Measurements from ENCODE around the gene TGFBI.

TGFBI gene

DNA sequence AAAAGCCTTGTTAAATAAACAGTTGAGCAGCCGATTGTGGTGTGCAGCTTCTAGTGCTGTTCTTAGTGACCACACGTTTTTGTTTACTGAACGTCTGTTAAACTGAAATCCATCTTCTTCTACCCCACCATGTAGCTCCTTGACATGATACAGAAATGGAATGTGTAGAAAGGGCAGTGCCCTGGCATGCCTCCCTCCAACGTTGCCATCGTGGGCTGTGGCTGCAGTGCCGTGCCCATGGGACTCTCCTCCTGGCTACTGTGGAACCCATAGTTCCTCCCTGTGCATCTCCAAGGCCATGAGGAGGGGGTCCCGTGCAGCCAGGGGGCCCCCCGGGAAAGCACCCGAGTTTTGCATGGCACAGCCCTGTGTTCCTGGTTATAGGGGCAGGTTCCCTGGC, 23.3 kb upstream of the TGFBI start:
- Histone ChIP-seq H3K36me3 (ENCODE audit: insufficient read depth, low read length) (no peaks in the 10 kb centered on the region), H3K9ac (ENCODE audit: low read depth, low read length) (no peak overlapping the region), H3K4me3 (ENCODE audit: low read length) (no peak overlapping the region), H3K27me3 (ENCODE audit: insufficient read depth, low read length) (no peaks in the 10 kb centered on the region), H3K4me1 (ENCODE audit: insufficient read depth, low read length) (no peaks in the 10 kb centered on the region), H3K27ac (ENCODE audit: low read depth, low read length) (no peak overlapping the region), H3K9me3 (ENCODE audit: insufficient read depth, low read depth, low read length) (no peaks in the 10 kb centered on the region)
- WGBS = 91% methylated on average over 9 of the region's 9 CpGs

DNA sequence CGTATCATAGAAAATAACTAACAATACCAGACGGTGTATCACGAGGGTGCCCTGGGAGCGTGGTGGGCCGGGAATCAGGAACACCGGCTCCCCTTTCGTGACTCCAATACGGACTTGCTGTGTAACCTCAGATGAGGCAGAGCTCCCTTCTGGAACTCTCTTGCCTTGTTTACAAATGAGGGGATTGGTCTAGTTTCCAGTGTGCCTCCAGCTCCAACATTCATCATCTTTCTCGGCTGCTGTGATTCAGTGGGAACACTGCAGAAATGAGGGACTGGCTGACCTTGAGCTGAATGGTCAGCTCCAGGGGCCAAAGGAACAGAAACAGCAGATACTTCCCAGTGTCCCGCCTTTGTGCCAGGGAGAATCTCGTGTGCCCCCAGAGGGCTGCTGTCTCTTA, 22.6 kb upstream of the TGFBI start:
- Histone ChIP-seq H3K4me1 (ENCODE audit: insufficient read depth, low read length) (no peaks in the 10 kb centered on the region), H3K27me3 (ENCODE audit: insufficient read depth, low read length) (no peaks in the 10 kb centered on the region), H3K27ac (ENCODE audit: low read depth, low read length) (no peak overlapping the region), H3K36me3 (ENCODE audit: insufficient read depth, low read length) (no peaks in the 10 kb centered on the region), H3K9me3 (ENCODE audit: insufficient read depth, low read depth, low read length) (no peaks in the 10 kb centered on the region), H3K4me3 (ENCODE audit: low read length) (no peak overlapping the region), H3K9ac (ENCODE audit: low read depth, low read length) (no peak overlapping the region)
- WGBS = 86% methylated on average over 11 of the region's 11 CpGs

DNA sequence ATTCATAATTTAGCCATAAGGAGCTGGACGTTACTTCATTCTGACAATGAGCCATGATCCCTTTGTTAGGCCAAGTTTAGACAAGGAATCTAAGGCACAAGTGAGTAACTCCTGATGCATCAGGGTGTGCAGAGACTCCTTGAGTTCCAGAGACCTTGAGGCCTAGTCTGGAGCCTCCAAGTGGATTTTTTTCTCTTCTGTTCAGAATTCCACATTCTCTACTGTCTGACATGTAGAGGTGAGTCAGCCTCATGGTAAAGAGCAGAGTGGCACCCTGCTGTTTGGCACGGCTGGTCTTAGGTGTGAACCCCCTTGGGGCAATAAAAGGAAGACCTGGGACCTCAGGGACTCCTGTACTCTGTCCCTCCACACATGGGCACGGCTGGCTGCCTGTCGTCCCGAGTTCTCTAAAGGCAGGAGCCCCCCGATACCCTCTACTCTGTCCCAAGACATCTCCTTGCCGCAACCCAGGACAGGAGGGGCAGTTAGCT, 22.0 kb upstream of the TGFBI start:
- H3K9ac ChIP-seq (ENCODE audit: low read depth, low read length) = no peak overlapping the region
- H3K4me1 ChIP-seq (ENCODE audit: insufficient read depth, low read length) = no peaks in the 10 kb centered on the region
- H3K36me3 ChIP-seq (ENCODE audit: insufficient read depth, low read length) = no peaks in the 10 kb centered on the region
- no peaks in the 10 kb centered on the region for H3K27me3 ChIP-seq (ENCODE audit: insufficient read depth, low read length)
- H3K4me3 ChIP-seq (ENCODE audit: low read length) = no peak overlapping the region
- H3K9me3 ChIP-seq (ENCODE audit: insufficient read depth, low read depth, low read length) = no peaks in the 10 kb centered on the region
- WGBS = 81% methylated on average over 7 of the region's 7 CpGs
- H3K27ac ChIP-seq (ENCODE audit: low read depth, low read length) = no peak overlapping the region

DNA sequence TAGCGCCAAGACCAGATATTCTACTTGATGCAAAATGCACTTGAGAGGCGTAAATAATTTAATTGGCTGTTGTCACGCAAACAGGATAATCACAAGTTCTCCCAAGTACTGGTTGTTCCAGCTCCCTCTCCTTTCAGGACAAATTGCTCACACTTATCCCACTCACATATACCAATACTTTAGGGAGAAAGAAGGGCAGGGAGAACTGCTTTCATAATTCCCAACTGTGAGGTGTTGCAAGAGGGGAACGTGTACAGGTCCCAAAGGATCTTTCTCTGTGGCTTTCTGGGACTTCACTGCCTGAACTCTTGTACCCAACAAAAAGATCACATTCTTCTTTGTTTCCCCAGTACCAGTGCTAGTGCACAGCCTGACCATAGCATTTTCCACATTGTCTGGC, 21.5 kb upstream of the TGFBI start:
- WGBS = 95% methylated on average over 4 of the region's 4 CpGs
- H3K27me3 ChIP-seq (ENCODE audit: insufficient read depth, low read length) = no peaks in the 10 kb centered on the region
- no peak overlapping the region for H3K27ac ChIP-seq (ENCODE audit: low read depth, low read length)
- no peaks in the 10 kb centered on the region for H3K36me3 ChIP-seq (ENCODE audit: insufficient read depth, low read length)
- no peaks in the 10 kb centered on the region for H3K9me3 ChIP-seq (ENCODE audit: insufficient read depth, low read depth, low read length)
- H3K4me1 ChIP-seq (ENCODE audit: insufficient read depth, low read length) = no peaks in the 10 kb centered on the region
- H3K9ac ChIP-seq (ENCODE audit: low read depth, low read length) = no peak overlapping the region
- no peak overlapping the region for H3K4me3 ChIP-seq (ENCODE audit: low read length)

DNA sequence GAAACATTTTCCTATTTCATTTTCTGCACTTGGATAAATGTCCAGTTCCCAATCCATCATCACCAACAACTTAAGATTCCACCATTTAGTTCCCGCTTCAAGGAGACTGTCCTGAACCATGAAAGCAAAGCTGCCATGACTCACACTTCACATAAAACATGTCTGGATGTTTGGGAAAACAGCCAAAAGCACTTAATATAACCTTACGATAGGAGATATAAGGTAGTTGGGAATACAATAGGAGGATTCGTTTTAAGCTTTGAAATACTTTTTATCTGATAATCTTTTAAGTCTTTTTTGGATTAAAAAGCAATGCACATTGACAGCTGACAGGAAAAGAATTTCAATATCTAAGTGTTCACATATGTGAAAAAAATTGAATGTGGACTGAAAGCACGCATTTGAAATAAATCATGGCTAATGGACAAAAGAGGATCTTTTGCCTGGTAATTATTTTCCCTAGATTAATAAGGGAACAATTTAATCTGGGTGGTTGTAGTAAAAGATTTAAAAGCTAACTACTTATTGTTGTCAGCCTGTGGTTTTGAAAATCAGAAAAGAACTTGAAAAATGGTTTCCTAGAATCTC, 17.3 kb upstream of the TGFBI start:
- Histone ChIP-seq H3K27me3 (ENCODE audit: insufficient read depth, low read length) (0 out of 2 replicates have a peak, but pooled peaks cover 4% of the 10 kb centered on the region), H3K9ac (ENCODE audit: low read depth, low read length) (no peak overlapping the region), H3K9me3 (ENCODE audit: insufficient read depth, low read depth, low read length) (no peaks in the 10 kb centered on the region), H3K36me3 (ENCODE audit: insufficient read depth, low read length) (no peaks in the 10 kb centered on the region), H3K4me1 (ENCODE audit: insufficient read depth, low read length) (no peaks in the 10 kb centered on the region), H3K27ac (ENCODE audit: low read depth, low read length) (no peak overlapping the region), H3K4me3 (ENCODE audit: low read length) (no peak overlapping the region)
- WGBS = 96% methylated on average over 4 of the region's 4 CpGs

DNA sequence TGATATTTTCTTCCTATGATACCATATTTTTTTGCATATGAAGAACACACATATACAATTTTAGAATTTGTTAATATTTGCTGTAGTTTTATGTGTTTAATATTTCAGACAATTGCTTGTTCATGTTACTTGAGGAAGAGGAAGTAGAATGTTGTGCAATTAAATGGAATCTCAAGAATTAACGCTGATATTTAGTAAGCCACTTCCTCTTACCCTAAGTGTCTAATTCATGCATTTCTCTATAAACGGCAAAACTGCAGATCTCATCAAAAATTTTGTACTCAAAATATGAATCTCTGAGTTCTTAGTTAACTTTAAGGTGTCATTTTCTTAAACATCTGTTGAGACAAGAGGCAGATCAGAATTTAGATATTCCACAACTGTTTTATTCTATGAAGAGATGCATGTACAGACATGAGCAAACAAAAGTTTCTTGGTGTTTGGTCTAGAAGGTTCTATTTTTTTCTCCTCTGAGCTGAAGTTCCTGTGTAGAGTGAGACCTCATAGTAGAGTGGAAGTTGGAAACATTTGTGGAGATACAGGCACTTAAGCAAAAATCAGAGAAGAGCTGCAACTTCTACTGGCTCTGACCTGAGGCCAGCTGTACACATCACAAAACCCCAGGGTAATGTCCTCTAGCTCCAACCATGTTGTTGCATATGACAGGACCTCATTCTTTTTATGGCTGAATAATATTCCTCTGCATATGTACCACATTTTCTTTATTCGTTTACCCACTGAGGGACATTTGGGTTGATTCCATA, 16.6 kb upstream of the TGFBI start:
- H3K4me1 ChIP-seq (ENCODE audit: insufficient read depth, low read length) = no peaks in the 10 kb centered on the region
- WGBS = 93% methylated on average over 2 of the region's 3 CpGs
- H3K4me3 ChIP-seq (ENCODE audit: low read length) = no peak overlapping the region
- no peak overlapping the region for H3K27ac ChIP-seq (ENCODE audit: low read depth, low read length)
- no peaks in the 10 kb centered on the region for H3K36me3 ChIP-seq (ENCODE audit: insufficient read depth, low read length)
- no peaks in the 10 kb centered on the region for H3K9me3 ChIP-seq (ENCODE audit: insufficient read depth, low read depth, low read length)
- no peak overlapping the region for H3K9ac ChIP-seq (ENCODE audit: low read depth, low read length)
- 0 out of 2 replicates have a peak, but pooled peaks cover 4% of the 10 kb centered on the region for H3K27me3 ChIP-seq (ENCODE audit: insufficient read depth, low read length)

DNA sequence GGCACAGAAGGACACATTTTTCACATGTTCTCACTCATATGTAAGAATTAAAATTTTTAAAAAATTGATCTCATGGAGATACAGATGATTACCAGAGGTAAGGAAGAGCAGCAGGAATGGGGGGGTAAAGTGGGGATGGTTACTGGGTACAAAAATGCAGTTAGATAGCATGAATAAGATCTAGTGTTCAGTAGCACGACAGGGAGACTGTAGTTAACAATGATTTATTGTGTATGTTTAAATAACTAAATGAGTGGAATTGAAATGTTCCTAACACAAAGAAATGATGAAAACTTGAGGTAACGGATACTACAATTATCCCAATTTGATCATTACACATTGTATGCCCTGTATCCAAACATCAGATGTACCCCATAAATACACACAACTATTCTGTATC, 15.2 kb upstream of the TGFBI start:
- Histone ChIP-seq H3K27me3 (ENCODE audit: insufficient read depth, low read length) (0 out of 2 replicates have a peak, but pooled peaks cover 4% of the 10 kb centered on the region), H3K4me1 (ENCODE audit: insufficient read depth, low read length) (no peaks in the 10 kb centered on the region), H3K36me3 (ENCODE audit: insufficient read depth, low read length) (no peaks in the 10 kb centered on the region), H3K4me3 (ENCODE audit: low read length) (no peak overlapping the region), H3K9me3 (ENCODE audit: insufficient read depth, low read depth, low read length) (no peaks in the 10 kb centered on the region), H3K27ac (ENCODE audit: low read depth, low read length) (no peak overlapping the region), H3K9ac (ENCODE audit: low read depth, low read length) (no peak overlapping the region)
- WGBS = 92% methylated on average over 2 of the region's 2 CpGs

DNA sequence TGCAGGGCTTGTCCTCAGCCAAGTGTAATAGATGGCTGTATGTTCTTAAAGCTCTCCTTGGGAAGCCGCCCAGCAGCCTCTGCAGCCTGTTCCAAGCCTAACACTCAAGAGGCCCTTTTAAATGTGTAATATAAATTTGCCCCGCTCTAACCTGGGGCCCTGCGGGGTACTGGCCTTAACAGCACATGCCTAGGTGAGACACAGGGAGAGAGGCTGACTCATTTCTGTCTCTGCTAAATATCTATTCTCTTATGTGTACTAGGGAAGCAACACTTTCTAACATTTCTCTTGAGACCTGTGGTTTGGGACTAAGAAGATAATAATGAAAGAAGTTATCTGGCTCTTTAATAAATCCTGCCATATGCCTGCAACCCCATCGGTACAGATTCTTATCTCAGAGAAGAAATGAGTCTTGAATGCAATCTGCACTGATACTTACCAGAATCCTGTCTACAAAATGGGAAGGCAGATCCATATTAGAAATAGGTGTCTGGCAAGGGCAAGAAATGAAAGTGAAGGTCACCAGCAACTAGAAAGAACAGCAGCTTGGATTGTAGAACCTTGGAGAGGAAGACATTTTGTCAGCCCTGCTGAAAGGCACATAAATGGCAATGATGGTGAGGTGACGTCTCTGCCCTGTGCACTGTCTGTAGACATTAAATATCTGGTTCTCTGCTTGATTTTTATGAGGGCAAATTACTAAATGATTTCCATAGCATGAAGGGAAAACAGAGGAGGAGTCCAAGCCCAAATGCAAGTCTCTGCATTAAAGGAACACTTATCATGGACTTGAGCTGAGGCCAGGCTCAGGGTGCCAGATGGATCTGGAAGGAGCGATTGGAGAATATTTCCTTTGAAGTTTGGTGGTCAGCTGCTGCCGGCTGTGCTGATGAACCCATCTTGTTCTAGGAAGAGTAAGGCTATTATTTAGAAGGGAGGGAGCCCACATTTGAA, 14.5 kb upstream of the TGFBI start:
- Histone ChIP-seq H3K4me1 (ENCODE audit: insufficient read depth, low read length) (no peaks in the 10 kb centered on the region), H3K9me3 (ENCODE audit: insufficient read depth, low read depth, low read length) (no peaks in the 10 kb centered on the region), H3K9ac (ENCODE audit: low read depth, low read length) (no peak overlapping the region), H3K27me3 (ENCODE audit: insufficient read depth, low read length) (0 out of 2 replicates have a peak, but pooled peaks cover 4% of the 10 kb centered on the region), H3K36me3 (ENCODE audit: insufficient read depth, low read length) (no peaks in the 10 kb centered on the region), H3K27ac (ENCODE audit: low read depth, low read length) (no peak overlapping the region), H3K4me3 (ENCODE audit: low read length) (no peak overlapping the region)
- WGBS = 85% methylated on average over 7 of the region's 7 CpGs

DNA sequence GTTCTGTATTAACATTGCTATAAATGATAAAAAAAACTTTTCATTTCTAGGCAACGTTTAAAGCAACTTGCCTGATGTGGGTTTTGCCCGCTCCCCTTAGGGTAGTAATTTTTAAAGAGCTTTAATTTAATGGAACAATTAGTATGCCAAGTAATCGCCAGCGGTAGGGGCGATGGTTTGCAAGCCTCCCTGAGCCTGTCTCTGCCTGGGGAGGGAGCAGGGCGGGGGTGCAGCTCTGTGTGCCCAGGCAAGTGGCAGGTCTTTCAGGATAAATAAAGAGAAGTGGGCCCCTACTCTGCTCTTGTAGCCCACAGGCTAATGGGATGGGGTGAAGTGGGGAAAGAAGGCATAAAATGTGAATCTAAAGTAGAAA, 13.8 kb upstream of the TGFBI start:
- Histone ChIP-seq H3K4me3 (ENCODE audit: low read length) (no peak overlapping the region), H3K9me3 (ENCODE audit: insufficient read depth, low read depth, low read length) (no peaks in the 10 kb centered on the region), H3K27ac (ENCODE audit: low read depth, low read length) (no peak overlapping the region), H3K36me3 (ENCODE audit: insufficient read depth, low read length) (no peaks in the 10 kb centered on the region), H3K27me3 (ENCODE audit: insufficient read depth, low read length) (0 out of 2 replicates have a peak, but pooled peaks cover 4% of the 10 kb centered on the region), H3K4me1 (ENCODE audit: insufficient read depth, low read length) (no peaks in the 10 kb centered on the region), H3K9ac (ENCODE audit: low read depth, low read length) (no peak overlapping the region)
- WGBS = 95% methylated on average over 6 of the region's 6 CpGs

DNA sequence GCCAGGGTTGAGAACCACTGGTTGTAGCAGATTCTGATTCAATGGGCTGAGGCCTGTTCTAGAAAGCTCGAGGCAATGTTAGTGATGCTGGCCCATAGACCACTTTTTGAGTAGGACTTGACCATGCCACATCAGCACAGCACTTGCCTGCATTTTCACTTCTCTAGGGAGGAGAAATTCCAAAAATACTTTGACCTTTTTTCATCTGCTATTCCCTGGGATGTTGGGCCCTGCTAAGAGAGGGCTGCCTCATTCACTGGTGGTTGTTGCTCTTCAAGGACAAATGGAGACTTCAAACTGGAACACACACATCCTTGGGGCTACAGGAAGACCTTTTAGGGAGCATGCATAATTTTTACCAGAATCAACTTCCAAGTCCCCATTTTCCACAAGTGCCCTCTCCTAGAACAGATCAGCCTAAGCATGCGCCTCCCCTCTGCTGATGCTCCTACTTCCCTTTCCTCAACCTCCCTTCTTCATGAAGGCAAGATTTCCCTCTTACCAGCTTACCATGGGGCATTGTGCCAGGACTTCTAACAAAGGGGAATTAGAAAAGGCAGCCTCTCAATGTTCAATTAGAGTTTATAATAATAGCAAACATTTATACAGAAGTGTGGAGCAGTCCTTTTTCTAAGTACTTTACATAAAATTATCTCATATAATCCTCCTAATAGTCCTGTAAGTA, 12.7 kb upstream of the TGFBI start:
- H3K9me3 ChIP-seq (ENCODE audit: insufficient read depth, low read depth, low read length) = no peaks in the 10 kb centered on the region
- no peaks in the 10 kb centered on the region for H3K4me1 ChIP-seq (ENCODE audit: insufficient read depth, low read length)
- no peaks in the 10 kb centered on the region for H3K36me3 ChIP-seq (ENCODE audit: insufficient read depth, low read length)
- 96% methylated on average over 2 of the region's 2 CpGs for WGBS
- no peak overlapping the region for H3K4me3 ChIP-seq (ENCODE audit: low read length)
- 0 out of 2 replicates have a peak, but pooled peaks cover 4% of the 10 kb centered on the region for H3K27me3 ChIP-seq (ENCODE audit: insufficient read depth, low read length)
- no peak overlapping the region for H3K9ac ChIP-seq (ENCODE audit: low read depth, low read length)
- H3K27ac ChIP-seq (ENCODE audit: low read depth, low read length) = no peak overlapping the region

Measured in HUES64 (cell line).